Measurements from ENCODE around the gene CLK4.

DNA sequence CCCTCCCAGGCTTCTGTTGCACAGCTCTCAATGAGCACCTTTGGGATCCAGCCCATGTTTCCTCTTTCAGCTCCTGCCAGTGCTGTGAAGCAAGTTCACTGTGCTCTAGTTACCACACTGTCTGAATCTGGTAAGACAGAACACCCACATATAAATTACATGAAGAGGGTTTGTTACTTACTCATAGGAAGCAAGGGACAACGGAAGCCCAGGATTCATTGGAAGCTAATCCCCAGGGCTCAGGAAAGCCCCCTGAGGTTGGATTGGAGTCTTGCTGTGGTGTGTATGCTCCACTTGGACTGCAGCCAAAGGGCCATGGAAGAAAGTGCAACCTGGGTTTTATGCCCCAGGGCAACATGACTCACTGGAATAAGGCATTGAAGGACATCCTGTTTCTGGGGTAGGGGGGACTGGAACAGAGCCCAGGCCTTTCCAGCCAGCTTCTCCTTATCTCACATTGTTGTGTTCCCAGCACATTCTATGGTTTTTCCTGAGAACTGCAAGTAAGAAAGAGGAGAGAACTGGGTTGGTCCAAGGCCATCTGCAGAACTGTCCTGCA is 15.6 kb upstream of the CLK4 start:
- TF ChIP-seq, protein P1, sequence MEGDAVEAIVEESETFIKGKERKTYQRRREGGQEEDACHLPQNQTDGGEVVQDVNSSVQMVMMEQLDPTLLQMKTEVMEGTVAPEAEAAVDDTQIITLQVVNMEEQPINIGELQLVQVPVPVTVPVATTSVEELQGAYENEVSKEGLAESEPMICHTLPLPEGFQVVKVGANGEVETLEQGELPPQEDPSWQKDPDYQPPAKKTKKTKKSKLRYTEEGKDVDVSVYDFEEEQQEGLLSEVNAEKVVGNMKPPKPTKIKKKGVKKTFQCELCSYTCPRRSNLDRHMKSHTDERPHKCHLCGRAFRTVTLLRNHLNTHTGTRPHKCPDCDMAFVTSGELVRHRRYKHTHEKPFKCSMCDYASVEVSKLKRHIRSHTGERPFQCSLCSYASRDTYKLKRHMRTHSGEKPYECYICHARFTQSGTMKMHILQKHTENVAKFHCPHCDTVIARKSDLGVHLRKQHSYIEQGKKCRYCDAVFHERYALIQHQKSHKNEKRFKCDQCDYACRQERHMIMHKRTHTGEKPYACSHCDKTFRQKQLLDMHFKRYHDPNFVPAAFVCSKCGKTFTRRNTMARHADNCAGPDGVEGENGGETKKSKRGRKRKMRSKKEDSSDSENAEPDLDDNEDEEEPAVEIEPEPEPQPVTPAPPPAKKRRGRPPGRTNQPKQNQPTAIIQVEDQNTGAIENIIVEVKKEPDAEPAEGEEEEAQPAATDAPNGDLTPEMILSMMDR (conservative IDR thresholded peaks at IDR 0.05; ENCODE audit: low read depth in 2 of 2) = no peak
- TF ChIP-seq EZH2 (IDR thresholded peaks at IDR 0.05; ENCODE audit: low read depth, unreplicated experiment) (no peak), EZH2phosphoT487 (IDR thresholded peaks at IDR 0.05; ENCODE audit: unreplicated experiment) (no peak)
- TF ChIP-seq, protein P2, sequence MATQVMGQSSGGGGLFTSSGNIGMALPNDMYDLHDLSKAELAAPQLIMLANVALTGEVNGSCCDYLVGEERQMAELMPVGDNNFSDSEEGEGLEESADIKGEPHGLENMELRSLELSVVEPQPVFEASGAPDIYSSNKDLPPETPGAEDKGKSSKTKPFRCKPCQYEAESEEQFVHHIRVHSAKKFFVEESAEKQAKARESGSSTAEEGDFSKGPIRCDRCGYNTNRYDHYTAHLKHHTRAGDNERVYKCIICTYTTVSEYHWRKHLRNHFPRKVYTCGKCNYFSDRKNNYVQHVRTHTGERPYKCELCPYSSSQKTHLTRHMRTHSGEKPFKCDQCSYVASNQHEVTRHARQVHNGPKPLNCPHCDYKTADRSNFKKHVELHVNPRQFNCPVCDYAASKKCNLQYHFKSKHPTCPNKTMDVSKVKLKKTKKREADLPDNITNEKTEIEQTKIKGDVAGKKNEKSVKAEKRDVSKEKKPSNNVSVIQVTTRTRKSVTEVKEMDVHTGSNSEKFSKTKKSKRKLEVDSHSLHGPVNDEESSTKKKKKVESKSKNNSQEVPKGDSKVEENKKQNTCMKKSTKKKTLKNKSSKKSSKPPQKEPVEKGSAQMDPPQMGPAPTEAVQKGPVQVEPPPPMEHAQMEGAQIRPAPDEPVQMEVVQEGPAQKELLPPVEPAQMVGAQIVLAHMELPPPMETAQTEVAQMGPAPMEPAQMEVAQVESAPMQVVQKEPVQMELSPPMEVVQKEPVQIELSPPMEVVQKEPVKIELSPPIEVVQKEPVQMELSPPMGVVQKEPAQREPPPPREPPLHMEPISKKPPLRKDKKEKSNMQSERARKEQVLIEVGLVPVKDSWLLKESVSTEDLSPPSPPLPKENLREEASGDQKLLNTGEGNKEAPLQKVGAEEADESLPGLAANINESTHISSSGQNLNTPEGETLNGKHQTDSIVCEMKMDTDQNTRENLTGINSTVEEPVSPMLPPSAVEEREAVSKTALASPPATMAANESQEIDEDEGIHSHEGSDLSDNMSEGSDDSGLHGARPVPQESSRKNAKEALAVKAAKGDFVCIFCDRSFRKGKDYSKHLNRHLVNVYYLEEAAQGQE (IDR thresholded peaks at IDR 0.05; ENCODE audit: unreplicated experiment) = no peak

Measured in GM23338 (cell line).